NCI-H2107 treated with DMSO at 0.1 percent for 48 hours (cell line): ENCODE results near the gene CLEC16A.
A peak's percentile ranks its signal among the peaks of the same experiment; 100 is the strongest.

ENCODE experiments used
- DNase-seq: peaks from one replicate; lab custom pipeline; 2025; ENCODE audit not compliant: unreplicated experiment; lab: John Stamatoyannopoulos, UW

Gene CLEC16A, protein sequence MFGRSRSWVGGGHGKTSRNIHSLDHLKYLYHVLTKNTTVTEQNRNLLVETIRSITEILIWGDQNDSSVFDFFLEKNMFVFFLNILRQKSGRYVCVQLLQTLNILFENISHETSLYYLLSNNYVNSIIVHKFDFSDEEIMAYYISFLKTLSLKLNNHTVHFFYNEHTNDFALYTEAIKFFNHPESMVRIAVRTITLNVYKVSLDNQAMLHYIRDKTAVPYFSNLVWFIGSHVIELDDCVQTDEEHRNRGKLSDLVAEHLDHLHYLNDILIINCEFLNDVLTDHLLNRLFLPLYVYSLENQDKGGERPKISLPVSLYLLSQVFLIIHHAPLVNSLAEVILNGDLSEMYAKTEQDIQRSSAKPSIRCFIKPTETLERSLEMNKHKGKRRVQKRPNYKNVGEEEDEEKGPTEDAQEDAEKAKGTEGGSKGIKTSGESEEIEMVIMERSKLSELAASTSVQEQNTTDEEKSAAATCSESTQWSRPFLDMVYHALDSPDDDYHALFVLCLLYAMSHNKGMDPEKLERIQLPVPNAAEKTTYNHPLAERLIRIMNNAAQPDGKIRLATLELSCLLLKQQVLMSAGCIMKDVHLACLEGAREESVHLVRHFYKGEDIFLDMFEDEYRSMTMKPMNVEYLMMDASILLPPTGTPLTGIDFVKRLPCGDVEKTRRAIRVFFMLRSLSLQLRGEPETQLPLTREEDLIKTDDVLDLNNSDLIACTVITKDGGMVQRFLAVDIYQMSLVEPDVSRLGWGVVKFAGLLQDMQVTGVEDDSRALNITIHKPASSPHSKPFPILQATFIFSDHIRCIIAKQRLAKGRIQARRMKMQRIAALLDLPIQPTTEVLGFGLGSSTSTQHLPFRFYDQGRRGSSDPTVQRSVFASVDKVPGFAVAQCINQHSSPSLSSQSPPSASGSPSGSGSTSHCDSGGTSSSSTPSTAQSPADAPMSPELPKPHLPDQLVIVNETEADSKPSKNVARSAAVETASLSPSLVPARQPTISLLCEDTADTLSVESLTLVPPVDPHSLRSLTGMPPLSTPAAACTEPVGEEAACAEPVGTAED

DNA sequence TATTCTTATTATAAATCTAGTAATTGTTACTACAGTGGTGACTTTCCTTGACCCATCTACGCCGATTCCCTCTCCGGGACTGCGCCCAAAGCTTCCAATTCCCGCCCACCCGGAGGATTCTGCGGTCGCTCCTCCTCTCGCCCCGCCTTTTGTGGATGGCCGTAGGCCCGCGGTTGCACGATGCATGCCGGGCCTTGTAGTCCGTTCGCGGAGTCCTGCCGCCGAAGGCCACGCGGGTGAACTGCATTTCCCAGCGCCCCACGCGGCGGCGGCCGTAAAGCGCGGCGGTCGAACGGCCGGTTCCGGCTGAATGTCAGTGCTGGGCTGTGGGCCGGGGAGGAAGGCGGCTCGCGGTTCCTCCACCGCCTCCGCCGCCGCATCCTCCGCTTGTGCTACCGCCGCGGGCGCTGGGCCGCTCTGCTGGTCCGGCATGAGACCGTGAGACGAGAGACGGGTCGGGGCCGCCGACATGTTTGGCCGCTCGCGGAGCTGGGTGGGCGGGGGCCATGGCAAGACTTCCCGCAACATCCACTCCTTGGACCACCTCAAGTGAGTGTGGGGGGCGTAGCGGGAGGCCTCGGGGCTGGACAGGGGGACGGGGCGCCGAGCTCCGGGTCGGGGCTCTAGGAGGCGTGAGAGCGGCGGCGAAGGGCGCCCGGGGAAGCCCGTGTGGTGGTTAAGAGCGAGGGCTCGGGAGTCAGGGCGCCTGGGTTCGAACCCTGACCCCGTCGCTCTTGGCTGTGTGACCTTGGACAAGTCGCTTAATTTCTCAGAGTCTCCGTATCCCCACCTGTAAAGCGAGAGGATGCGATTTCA, at the start of gene CLEC16A:
Gene CLEC16A (plus strand): TSS at position 316 of the 816 bp plus-strand sequence. CDS start 154 bp downstream, at position 470.
- DNase-seq = peak; percentile 73

DNA sequence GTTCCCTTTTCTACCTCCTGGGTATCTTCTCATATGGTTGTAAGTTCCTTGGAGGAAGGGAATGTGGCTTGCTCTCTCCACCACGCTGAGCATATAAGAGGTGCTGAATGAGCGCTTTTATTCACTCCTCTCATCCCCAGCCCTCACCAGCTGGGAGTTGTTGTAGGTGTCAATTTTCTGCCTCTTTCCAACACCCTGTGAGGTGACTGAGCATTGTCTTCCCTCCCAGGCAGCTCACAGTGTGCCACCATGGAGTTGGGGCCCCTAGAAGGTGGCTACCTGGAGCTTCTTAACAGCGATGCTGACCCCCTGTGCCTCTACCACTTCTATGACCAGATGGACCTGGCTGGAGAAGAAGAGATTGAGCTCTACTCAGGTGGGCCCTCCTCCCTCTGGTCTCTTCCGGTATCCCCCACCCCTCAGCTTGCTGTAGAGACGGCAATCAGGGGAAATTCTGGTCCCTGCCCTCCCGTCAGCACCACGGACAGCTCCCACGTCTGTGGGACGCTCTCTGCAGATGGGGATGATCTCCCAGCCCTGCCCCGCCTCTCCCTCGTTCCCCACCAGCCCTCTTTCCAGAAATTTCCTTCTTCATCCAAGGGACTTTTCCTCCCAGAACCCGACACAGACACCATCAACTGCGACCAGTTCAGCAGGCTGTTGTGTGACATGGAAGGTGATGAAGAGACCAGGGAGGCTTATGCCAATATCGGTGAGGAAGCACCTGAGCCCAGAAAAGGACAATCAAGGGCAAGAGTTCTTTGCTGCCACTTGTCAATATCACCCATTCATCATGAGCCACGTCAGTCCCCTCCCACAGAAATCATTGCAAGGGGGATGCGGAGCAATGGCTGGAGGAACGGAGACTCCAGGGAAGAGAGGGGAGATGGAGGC, 49.1 kb upstream of the CLEC16A start:
- peak; percentile 9 for DNase-seq

DNA sequence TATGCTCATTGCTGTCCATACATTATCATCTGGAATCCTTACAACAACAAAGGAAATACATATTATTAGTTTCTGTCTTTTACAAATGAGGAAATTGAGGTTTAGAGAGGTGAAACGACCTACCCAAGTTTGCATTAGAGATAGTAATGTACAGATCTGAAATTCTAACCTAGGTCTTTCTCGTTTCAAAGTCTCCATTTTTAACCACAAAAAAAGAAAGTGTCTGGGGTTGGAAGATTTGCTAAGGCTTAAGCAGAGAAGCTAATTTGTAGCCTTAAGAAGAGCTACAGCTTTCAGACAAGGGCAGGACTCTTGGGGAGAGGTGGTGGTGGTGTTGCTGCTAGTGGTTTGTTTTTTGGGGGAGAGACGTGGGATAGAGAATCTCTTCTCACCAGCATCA, 48.2 kb upstream of the CLEC16A start:
- no peak for DNase-seq

- DNase-seq = no peak
Observed at GRCh38 chr16:10896723-10897122, 47.6 kb upstream of the CLEC16A start.

- no peak for DNase-seq
Observed at GRCh38 chr16:10897134-10897533, 47.2 kb upstream of the CLEC16A start.

DNA sequence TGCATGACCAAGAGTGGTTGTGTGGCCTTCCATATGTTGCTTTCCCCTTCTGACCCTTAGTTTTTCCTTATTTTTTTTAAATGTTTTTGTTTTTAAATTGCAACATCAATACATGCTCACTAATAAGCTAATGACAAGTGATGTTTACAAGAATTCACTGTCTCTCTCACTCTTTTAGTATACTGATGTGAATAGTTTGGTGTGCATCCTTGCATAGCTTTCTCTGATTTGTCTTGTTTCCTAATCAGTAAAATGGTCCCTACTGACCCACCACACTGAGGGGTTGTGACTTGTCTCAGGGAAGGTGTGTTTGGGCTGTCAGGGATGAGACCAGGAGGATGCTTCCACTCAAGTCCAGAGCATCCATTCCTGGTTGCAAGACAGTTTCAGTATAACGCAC, 41.4 kb upstream of the CLEC16A start:
- no peak for DNase-seq

- DNase-seq = no peak
Observed at GRCh38 chr16:10906482-10906881, 37.9 kb upstream of the CLEC16A start.

DNA sequence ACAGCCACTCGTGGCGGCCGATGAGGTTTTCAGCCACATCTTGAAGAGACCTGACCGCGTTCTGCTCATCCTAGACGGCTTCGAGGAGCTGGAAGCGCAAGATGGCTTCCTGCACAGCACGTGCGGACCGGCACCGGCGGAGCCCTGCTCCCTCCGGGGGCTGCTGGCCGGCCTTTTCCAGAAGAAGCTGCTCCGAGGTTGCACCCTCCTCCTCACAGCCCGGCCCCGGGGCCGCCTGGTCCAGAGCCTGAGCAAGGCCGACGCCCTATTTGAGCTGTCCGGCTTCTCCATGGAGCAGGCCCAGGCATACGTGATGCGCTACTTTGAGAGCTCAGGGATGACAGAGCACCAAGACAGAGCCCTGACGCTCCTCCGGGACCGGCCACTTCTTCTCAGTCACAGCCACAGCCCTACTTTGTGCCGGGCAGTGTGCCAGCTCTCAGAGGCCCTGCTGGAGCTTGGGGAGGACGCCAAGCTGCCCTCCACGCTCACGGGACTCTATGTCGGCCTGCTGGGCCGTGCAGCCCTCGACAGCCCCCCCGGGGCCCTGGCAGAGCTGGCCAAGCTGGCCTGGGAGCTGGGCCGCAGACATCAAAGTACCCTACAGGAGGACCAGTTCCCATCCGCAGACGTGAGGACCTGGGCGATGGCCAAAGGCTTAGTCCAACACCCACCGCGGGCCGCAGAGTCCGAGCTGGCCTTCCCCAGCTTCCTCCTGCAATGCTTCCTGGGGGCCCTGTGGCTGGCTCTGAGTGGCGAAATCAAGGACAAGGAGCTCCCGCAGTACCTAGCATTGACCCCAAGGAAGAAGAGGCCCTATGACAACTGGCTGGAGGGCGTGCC, 37.2 kb upstream of the CLEC16A start:
- DNase-seq = no peak

DNA sequence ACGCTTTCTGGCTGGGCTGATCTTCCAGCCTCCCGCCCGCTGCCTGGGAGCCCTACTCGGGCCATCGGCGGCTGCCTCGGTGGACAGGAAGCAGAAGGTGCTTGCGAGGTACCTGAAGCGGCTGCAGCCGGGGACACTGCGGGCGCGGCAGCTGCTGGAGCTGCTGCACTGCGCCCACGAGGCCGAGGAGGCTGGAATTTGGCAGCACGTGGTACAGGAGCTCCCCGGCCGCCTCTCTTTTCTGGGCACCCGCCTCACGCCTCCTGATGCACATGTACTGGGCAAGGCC, 36.7 kb upstream of the CLEC16A start:
- DNase-seq = no peak

GRCh38 chr16:10911267-10911666, 33.1 kb upstream of the CLEC16A start:
- DNase-seq = no peak

DNA sequence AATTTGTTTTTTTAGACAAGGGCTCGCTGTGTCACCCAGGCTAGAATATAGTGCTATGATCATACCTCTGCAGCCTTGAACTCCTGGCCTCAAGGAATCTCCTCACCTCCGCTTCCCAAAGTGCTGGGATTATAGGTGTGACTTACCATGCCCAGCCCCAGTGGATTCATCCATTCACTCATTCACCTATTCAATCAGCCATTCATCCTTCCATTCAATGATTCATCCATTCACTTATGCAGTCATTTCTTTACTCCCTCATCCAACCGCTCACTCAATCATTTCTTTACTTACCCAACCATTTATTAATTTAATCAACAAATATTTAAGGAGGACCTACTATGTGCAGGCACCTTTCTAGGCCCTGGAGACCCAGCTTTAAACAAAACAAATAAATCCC, 27.8 kb upstream of the CLEC16A start:
- no peak for DNase-seq

GRCh38 chr16:10918294-10919002, 25.9 kb upstream of the CLEC16A start:
- DNase-seq = peak; percentile 65

- DNase-seq = no peak
Observed at GRCh38 chr16:10919003-10919351, 25.4 kb upstream of the CLEC16A start.

DNA sequence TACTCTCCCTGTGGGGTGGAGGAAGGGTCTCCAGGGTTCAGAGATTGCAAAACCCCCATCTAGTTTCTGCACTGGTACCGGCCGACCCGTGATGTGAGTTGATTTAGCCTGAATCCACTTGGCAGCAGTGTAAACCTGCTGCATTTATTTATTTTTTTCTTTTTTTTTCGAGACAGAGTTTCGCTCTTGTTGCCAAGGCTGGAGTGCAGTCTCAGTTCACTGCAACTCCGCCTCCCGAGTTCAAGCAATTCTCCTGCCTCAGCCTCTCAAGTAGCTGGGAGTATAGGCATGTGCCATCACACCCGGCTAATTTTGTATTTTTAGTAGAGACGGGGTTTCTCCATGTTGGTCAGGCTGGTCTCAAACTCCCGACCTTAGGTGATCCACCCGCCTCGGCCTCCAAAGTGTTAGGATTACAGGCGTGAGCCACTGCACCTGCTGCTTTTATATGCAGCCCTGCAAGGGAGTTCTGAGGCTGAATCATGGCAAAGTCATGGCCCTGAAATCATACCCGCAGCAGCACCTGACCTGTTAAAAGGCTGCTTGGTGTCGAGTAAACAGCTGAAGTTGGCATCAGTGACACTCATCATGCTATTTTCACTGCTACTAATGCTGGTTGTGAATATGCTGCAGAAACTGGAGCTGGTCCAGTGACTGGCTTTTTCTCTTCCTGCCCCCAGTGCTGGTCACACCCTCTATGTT, 23.5 kb upstream of the CLEC16A start:
- DNase-seq = peak; percentile 71

DNA sequence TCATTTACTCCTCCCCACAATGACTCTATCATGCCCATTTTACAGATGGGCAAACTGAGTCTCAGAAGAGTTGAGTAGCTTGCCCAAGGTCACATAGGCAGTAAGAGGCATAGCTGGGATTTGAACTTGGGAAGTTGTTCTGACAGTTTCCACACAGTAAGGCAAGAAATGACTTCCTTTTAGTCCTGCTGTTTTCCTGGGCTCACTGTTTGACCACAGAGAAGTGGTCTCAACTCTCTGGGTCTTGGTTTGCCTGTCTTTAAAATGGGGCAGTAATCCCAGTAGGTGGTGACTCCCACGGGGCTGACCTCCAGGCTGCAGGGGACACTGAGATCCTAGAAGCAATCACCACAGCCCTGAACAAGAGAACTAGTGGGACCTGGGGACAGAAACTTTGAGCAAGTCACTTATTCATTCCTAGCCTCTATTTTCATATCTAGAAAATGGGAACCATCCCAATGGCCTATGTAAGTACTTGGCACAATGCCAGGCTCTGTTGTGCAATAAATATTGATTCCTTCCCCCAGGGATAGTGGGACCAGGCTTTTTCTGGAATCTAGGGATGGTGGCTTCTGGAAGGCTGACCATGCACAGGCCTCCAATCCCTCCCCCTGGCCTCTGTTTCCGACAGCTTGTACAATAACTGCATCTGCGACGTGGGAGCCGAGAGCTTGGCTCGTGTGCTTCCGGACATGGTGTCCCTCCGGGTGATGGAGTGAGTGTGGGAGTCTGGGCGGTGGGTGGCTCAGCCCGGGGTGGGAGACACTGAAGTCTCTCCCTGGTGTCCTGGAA, 22.6 kb upstream of the CLEC16A start:
- no peak for DNase-seq

GRCh38 chr16:10922328-10923145, 21.8 kb upstream of the CLEC16A start:
- no peak for DNase-seq
